HG03175 (cell line): ENCODE data around the gene TIRAP.
"Not testable (repeated sequence)": the region's sequence is repeated elsewhere in the genome, so short reads cannot be mapped to it uniquely, and the experiment has no call there.

Experiments used
- ATAC-seq: cut with Tn5 transposase; IDR thresholded peaks from one replicate; pipeline ENCODE4 v1.9.1; 2021; ENCODE audit warnings: mild to moderate bottlenecking, moderate library complexity; ENCODE audit not compliant: unreplicated experiment

Gene TIRAP

GRCh38 chr11:126282736-126283591, at the start of gene TIRAP:
TIRAP (plus strand) TSS chr11:126283093; CDS start chr11:126290895, 7,802 bp downstream.
- ATAC-seq = peak; percentile 65

- ATAC-seq = no peak
These were observed 49.5 kb upstream of the TIRAP start for GRCh38 chr11:126233391-126233790.

- ATAC-seq = no peak
These were observed 36.3 kb upstream of the TIRAP start for GRCh38 chr11:126246636-126247035.

- ATAC-seq = no peak
These were observed 29.6 kb upstream of the TIRAP start for GRCh38 chr11:126253265-126253664.

GRCh38 chr11:126254819-126255218, 28.1 kb upstream of the TIRAP start:
- no peak for ATAC-seq

GRCh38 chr11:126255507-126255906, 27.4 kb upstream of the TIRAP start:
- not testable (repeated sequence) for ATAC-seq

GRCh38 chr11:126256216-126256615, 26.7 kb upstream of the TIRAP start:
- ATAC-seq = no peak

GRCh38 chr11:126257144-126257543, 25.7 kb upstream of the TIRAP start:
- ATAC-seq = no peak

- no peak for ATAC-seq
These were observed 25.1 kb upstream of the TIRAP start for GRCh38 chr11:126257764-126258163.

GRCh38 chr11:126262216-126262615, 20.7 kb upstream of the TIRAP start:
- no peak for ATAC-seq

GRCh38 chr11:126263489-126263888, 19.4 kb upstream of the TIRAP start:
- no peak for ATAC-seq

- no peak for ATAC-seq
These were observed 17.1 kb upstream of the TIRAP start for GRCh38 chr11:126265811-126266210.

GRCh38 chr11:126267650-126268049, 15.2 kb upstream of the TIRAP start:
- no peak for ATAC-seq

- peak; percentile 3 for ATAC-seq
These were observed 14.6 kb upstream of the TIRAP start for GRCh38 chr11:126268361-126268707.

GRCh38 chr11:126268708-126269579, 13.9 kb upstream of the TIRAP start, which contains the start of the genes FOXRED1 and SRPRA:
FOXRED1 (plus strand) TSS chr11:126269154; CDS start chr11:126269207, 53 bp downstream.
SRPRA (minus strand) TSS chr11:126268895; CDS start chr11:126268804, 91 bp downstream.
- ATAC-seq = peak; percentile 99

GRCh38 chr11:126277322-126277721, 5.6 kb upstream of the TIRAP start:
- ATAC-seq = no peak

- no peak for ATAC-seq
These were observed 5.1 kb upstream of the TIRAP start for GRCh38 chr11:126277780-126278179.

GRCh38 chr11:126279191-126279590, 3.7 kb upstream of the TIRAP start:
- ATAC-seq = no peak

GRCh38 chr11:126280595-126280994, 2.3 kb upstream of the TIRAP start:
- no peak for ATAC-seq

GRCh38 chr11:126281245-126281644, 1.6 kb upstream of the TIRAP start:
- no peak for ATAC-seq

- ATAC-seq = no peak
These were observed 1.2 kb upstream of the TIRAP start for GRCh38 chr11:126281666-126282175.
